Measurements from ENCODE around the gene USP11. TPM values are rescaled to one million over a fixed set of nuclear protein-coding genes. Genes with fewer than 3 reads are reported as not detected.

USP11 gene
- total and polyA plus RNA-seq, 11 donors, result 17.9 to 68.9 (median 42.9) TPM

GRCh38 chrX:47197526-47197925 lies 35.3 kb upstream of the USP11 start:
- peak overlapping the region in 1 of 12 donors; percentile 24 for H3K4me3 ChIP-seq
- H3K27ac ChIP-seq, result peak overlapping the region in 2 of 12 donors; percentile 19 to 22

DNA sequence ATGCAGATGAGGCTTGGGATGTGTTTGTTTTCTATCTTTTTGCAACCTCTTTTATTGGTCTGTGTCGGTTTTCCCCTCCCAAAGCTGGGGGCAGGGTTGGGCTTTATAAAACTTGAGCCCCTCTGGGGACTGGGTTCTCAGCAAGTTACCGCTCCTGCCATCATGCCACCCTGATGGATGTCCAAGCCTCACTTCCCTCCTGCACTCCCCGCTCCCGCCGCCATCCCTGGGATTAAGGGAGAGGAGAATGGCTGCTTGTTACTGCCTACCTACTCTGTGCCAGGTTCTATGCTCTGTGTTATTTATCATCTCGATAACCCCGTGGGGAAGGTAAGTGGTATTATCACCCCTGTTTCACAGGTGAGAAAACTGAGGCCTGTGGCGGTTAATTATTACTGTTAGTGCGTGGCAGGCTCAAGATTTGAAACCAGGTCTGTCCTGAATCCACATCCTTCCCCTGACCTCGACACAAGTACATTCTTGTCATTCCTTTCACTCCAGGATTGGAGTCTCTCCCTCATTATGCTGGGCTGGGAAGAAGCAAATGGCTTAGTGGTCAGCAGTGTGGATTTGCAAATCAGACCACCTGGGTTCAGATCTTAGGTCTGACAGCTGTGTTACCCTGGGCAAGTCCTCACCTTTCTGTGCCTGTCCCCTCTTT lies 34.7 kb upstream of the USP11 start:
- no peak for DNase-seq
- ATAC-seq, result no peak
- WGBS, 4 donors, result 63 to 82% (median 69%) methylated on average over 10 of the region's 10 CpGs
- Histone ChIP-seq H3K27ac (peak overlapping the region in 1 of 12 donors; percentile 22), H3K4me3 (peak overlapping the region in 1 of 12 donors; percentile 24), H3K36me3 (peaks cover 0 to 55% (median 50%) of the 10 kb centered on the region in 9 donors), H3K4me1 (peaks cover 0 to 48% (median 35%) of the 10 kb centered on the region in 12 donors), H3K27me3 (no peaks in the 10 kb centered on the region), H3K9me3 (no peaks in the 10 kb centered on the region)
- TF ChIP-seq, protein P1, sequence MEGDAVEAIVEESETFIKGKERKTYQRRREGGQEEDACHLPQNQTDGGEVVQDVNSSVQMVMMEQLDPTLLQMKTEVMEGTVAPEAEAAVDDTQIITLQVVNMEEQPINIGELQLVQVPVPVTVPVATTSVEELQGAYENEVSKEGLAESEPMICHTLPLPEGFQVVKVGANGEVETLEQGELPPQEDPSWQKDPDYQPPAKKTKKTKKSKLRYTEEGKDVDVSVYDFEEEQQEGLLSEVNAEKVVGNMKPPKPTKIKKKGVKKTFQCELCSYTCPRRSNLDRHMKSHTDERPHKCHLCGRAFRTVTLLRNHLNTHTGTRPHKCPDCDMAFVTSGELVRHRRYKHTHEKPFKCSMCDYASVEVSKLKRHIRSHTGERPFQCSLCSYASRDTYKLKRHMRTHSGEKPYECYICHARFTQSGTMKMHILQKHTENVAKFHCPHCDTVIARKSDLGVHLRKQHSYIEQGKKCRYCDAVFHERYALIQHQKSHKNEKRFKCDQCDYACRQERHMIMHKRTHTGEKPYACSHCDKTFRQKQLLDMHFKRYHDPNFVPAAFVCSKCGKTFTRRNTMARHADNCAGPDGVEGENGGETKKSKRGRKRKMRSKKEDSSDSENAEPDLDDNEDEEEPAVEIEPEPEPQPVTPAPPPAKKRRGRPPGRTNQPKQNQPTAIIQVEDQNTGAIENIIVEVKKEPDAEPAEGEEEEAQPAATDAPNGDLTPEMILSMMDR (IDR thresholded peaks at IDR 0.05), result no peak
- no peak for TF ChIP-seq POLR2A (IDR thresholded peaks at IDR 0.05)
- intact Hi-C loops (cut with DNase I), result loop anchor here in 5 of 10 donors (10.0 kb wide), 3 partner anchors 447 to 827 kb away; partner anchors contain the start of genes ELK1 (in 2 of the 5) and UXT (in 2 of the 5)

More at GRCh38 chrX:47197526-47197925, 35.3 kb upstream of the USP11 start:
- no peaks in the 10 kb centered on the region for H3K27me3 ChIP-seq
- peaks cover 0 to 49% (median 44%) of the 10 kb centered on the region in 9 donors for H3K36me3 ChIP-seq
- peaks cover 0 to 51% (median 35%) of the 10 kb centered on the region in 12 donors for H3K4me1 ChIP-seq
- ATAC-seq (no peak), DNase-seq (no peak)
- intact Hi-C loops (cut with DNase I), result loop anchor here in 5 of 10 donors (10.0 kb wide), 3 partner anchors 447 to 827 kb away; partner anchors contain the start of genes ELK1 (in 2 of the 5) and UXT (in 2 of the 5)
- H3K9me3 ChIP-seq, result no peaks in the 10 kb centered on the region
- TF ChIP-seq, protein P1 (IDR thresholded peaks at IDR 0.05), result no peak
- TF ChIP-seq POLR2A (IDR thresholded peaks at IDR 0.05), result no peak
- 41 to 81% (median 57%) methylated on average over 6 to 7 of the region's 7 CpGs for WGBS, 4 donors

GRCh38 chrX:47198687-47199080 lies 34.1 kb upstream of the USP11 start:
- peaks cover 0 to 45% (median 34%) of the 10 kb centered on the region in 12 donors for H3K4me1 ChIP-seq
- ATAC-seq (no peak), DNase-seq (no peak)
- no peaks in the 10 kb centered on the region for H3K27me3 ChIP-seq
- no peak overlapping the region for H3K27ac ChIP-seq
- intact Hi-C loops (cut with DNase I), result loop anchor here in 5 of 10 donors (10.0 kb wide), 3 partner anchors 446 to 826 kb away; partner anchors contain the start of genes ELK1 (in 2 of the 5) and UXT (in 2 of the 5)
- H3K4me3 ChIP-seq, result no peak overlapping the region
- H3K9me3 ChIP-seq, result no peaks in the 10 kb centered on the region
- H3K36me3 ChIP-seq, result peaks cover 0 to 60% (median 55%) of the 10 kb centered on the region in 9 donors
- TF ChIP-seq, protein P1 (IDR thresholded peaks at IDR 0.05), result no peak
- TF ChIP-seq POLR2A (IDR thresholded peaks at IDR 0.05), result no peak
- 59 to 79% (median 76%) methylated on average over 15 of the region's 15 CpGs for WGBS, 4 donors

GRCh38 chrX:47199286-47199685 lies 33.5 kb upstream of the USP11 start:
- Histone ChIP-seq H3K9me3 (no peaks in the 10 kb centered on the region), H3K36me3 (peaks cover 0 to 66% (median 60%) of the 10 kb centered on the region in 9 donors), H3K27ac (no peak overlapping the region), H3K27me3 (no peaks in the 10 kb centered on the region), H3K4me1 (peaks cover 0 to 45% (median 34%) of the 10 kb centered on the region in 12 donors), H3K4me3 (no peak overlapping the region)
- no peak for TF ChIP-seq POLR2A (IDR thresholded peaks at IDR 0.05)
- TF ChIP-seq, protein P1 (IDR thresholded peaks at IDR 0.05), result no peak
- 92 to 95% (median 93%) methylated on average over 9 to 10 of the region's 10 CpGs for WGBS, 4 donors
- intact Hi-C loops (cut with DNase I), result loop anchor here in 5 of 10 donors (10.0 kb wide), 3 partner anchors 446 to 826 kb away; partner anchors contain the start of genes ELK1 (in 2 of the 5) and UXT (in 2 of the 5)
- ATAC-seq (no peak), DNase-seq (no peak)
